Measurements from ENCODE around the gene LINC00237. TPM values are rescaled to one million over a fixed set of nuclear protein-coding genes. Genes with fewer than 3 reads are reported as not detected.

LINC00237 gene
- total and polyA plus RNA-seq, 2 donors (not counting 1 experiment from before 2014, with no cell fraction given) = 0.07 TPM; not detected in 1

- no peak for ATAC-seq (ENCODE audit: low read depth)
- Mint-ChIP-seq H3K9me3 (ENCODE audit: insufficient read depth) (no peaks in the 10 kb centered on the region), H3K27me3 (peaks cover 53% of the 10 kb centered on the region), H3K4me1 (no peaks in the 10 kb centered on the region), H3K27ac (no peak overlapping the region), H3K4me3 (no peak overlapping the region)
- 97% methylated on average over 3 of the region's 4 CpGs for WGBS (ENCODE audit: insufficient coverage)
- Histone ChIP-seq H4K20me1 (ENCODE audit: control insufficient read depth, insufficient read depth, low read length, poor library complexity, severe bottlenecking) (no peaks in the 10 kb centered on the region), H3K79me2 (ENCODE audit: control insufficient read depth, insufficient read depth, low read length) (no peaks in the 10 kb centered on the region), H3K9ac (ENCODE audit: low read length) (no peak overlapping the region), H3K4me3 (ENCODE audit: control extremely low read depth in 1 of 5, extremely low read depth in 1 of 5, insufficient read depth in 1 of 5, low read depth in 2 of 5, low read length in 4 of 5) (no peak overlapping the region), H3K9me3 (ENCODE audit: control extremely low read depth in 1 of 3, control insufficient read depth in 2 of 3, insufficient read depth in 1 of 3, low read length in 2 of 3) (peaks cover 0 to 1% (median 0%) of the 10 kb centered on the region in 3 donors), H3K4me1 (ENCODE audit: control insufficient read depth in 2 of 2, insufficient read depth in 2 of 2, low read length in 2 of 2) (no peaks in the 10 kb centered on the region), H3K27ac (ENCODE audit: low read length in 2 of 2) (no peak overlapping the region), H3K27me3 (replicated peaks in 1 of 4; ENCODE audit: control extremely low read depth in 1 of 4, control insufficient read depth in 3 of 4, insufficient read depth in 4 of 4, low read length in 3 of 4) (peaks cover 0 to 26% (median 12%) of the 10 kb centered on the region in 4 experiments), H3K4me2 (replicated peaks; ENCODE audit: low read depth, low read length, poor library complexity, severe bottlenecking) (no peak overlapping the region), H3K36me3 (replicated peaks in 1 of 2; ENCODE audit: control extremely low read depth in 1 of 2, control insufficient read depth in 1 of 2, extremely low read depth in 1 of 2, insufficient read depth in 2 of 2, low read length in 1 of 2) (no peaks in the 10 kb centered on the region), H2AFZ (ENCODE audit: insufficient read depth, low read depth, low read length, poor library complexity, severe bottlenecking) (no peak overlapping the region)
- DNase-seq = no peak
- intact Hi-C loops (cut with micrococcal nuclease) = no loop called here
- TF ChIP-seq CTCF (IDR thresholded peaks at IDR 0.05) = no peak
- no peak for TF ChIP-seq EZH2 (IDR thresholded peaks at IDR 0.05; ENCODE audit: borderline replicate concordance, insufficient read depth, low read depth, low read length, poor library complexity, severe bottlenecking)
- ChIA-PET CTCF (no interaction called here), POLR2A (no interaction called here)
Observed at GRCh38 chr20:21117521-21117920, 11.4 kb upstream of the LINC00237 start.

GRCh38 chr20:21114584-21114983 lies 8.4 kb upstream of the LINC00237 start:
- TF ChIP-seq EZH2 (IDR thresholded peaks at IDR 0.05; ENCODE audit: borderline replicate concordance, insufficient read depth, low read depth, low read length, poor library complexity, severe bottlenecking) = no peak
- no peak for TF ChIP-seq CTCF (IDR thresholded peaks at IDR 0.05)
- intact Hi-C loops (cut with micrococcal nuclease) = no loop called here
- Histone ChIP-seq H3K4me3 (ENCODE audit: control extremely low read depth in 1 of 5, extremely low read depth in 1 of 5, insufficient read depth in 1 of 5, low read depth in 2 of 5, low read length in 4 of 5) (no peak overlapping the region), H3K9me3 (ENCODE audit: control extremely low read depth in 1 of 3, control insufficient read depth in 2 of 3, insufficient read depth in 1 of 3, low read length in 2 of 3) (no peaks in the 10 kb centered on the region), H3K4me1 (ENCODE audit: control insufficient read depth in 2 of 2, insufficient read depth in 2 of 2, low read length in 2 of 2) (no peaks in the 10 kb centered on the region), H3K27me3 (replicated peaks in 1 of 4; ENCODE audit: control extremely low read depth in 1 of 4, control insufficient read depth in 3 of 4, insufficient read depth in 4 of 4, low read length in 3 of 4) (peaks cover 0 to 29% (median 17%) of the 10 kb centered on the region in 4 experiments), H3K9ac (ENCODE audit: low read length) (no peak overlapping the region), H3K27ac (ENCODE audit: low read length in 2 of 2) (no peak overlapping the region), H3K36me3 (replicated peaks in 1 of 2; ENCODE audit: control extremely low read depth in 1 of 2, control insufficient read depth in 1 of 2, extremely low read depth in 1 of 2, insufficient read depth in 2 of 2, low read length in 1 of 2) (no peaks in the 10 kb centered on the region), H3K79me2 (ENCODE audit: control insufficient read depth, insufficient read depth, low read length) (no peaks in the 10 kb centered on the region), H2AFZ (ENCODE audit: insufficient read depth, low read depth, low read length, poor library complexity, severe bottlenecking) (no peak overlapping the region), H4K20me1 (ENCODE audit: control insufficient read depth, insufficient read depth, low read length, poor library complexity, severe bottlenecking) (no peaks in the 10 kb centered on the region), H3K4me2 (replicated peaks; ENCODE audit: low read depth, low read length, poor library complexity, severe bottlenecking) (no peak overlapping the region)
- WGBS (ENCODE audit: insufficient coverage) = 93% methylated on average over 14 of the region's 15 CpGs
- H3K4me1 Mint-ChIP-seq = no peaks in the 10 kb centered on the region
- CTCF ChIA-PET = no interaction called here
- POLR2A ChIA-PET = no interaction called here
- peaks cover 59% of the 10 kb centered on the region for H3K27me3 Mint-ChIP-seq
- H3K9me3 Mint-ChIP-seq (ENCODE audit: insufficient read depth) = no peaks in the 10 kb centered on the region
- no peak overlapping the region for H3K4me3 Mint-ChIP-seq
- DNase-seq = no peak
- H3K27ac Mint-ChIP-seq = no peak overlapping the region
- no peak for ATAC-seq (ENCODE audit: low read depth)

Measured in B cell (primary cell).